OCI-LY1 (cell line): Measurements from ENCODE around the gene POU2F1.

Experiments used
- EZH2 ChIP-seq: fragments of 200-600 bp; sonication (generic), shearing (Covaris generic); IDR thresholded peaks from 2 replicates; pipeline ENCODE4 v1.8.0; 2017; ENCODE audit warnings: borderline replicate concordance, mixed run types, mild to moderate bottlenecking, antibody characterized with exemption, low read length, moderate library complexity, mixed read lengths
- TF ChIP-seq, protein P1 (sequence below): fragments of 200-600 bp; sonication (generic), shearing (Covaris generic); IDR thresholded peaks from 2 replicates; pipeline ENCODE4 v1.5.1; 2017; ENCODE audit warnings: mild to moderate bottlenecking, antibody characterized with exemption, low read length, moderate library complexity, mixed read lengths

GRCh38 chr1:167465018-167465417, 244.3 kb downstream of the POU2F1 start:
- TF ChIP-seq, protein P1, sequence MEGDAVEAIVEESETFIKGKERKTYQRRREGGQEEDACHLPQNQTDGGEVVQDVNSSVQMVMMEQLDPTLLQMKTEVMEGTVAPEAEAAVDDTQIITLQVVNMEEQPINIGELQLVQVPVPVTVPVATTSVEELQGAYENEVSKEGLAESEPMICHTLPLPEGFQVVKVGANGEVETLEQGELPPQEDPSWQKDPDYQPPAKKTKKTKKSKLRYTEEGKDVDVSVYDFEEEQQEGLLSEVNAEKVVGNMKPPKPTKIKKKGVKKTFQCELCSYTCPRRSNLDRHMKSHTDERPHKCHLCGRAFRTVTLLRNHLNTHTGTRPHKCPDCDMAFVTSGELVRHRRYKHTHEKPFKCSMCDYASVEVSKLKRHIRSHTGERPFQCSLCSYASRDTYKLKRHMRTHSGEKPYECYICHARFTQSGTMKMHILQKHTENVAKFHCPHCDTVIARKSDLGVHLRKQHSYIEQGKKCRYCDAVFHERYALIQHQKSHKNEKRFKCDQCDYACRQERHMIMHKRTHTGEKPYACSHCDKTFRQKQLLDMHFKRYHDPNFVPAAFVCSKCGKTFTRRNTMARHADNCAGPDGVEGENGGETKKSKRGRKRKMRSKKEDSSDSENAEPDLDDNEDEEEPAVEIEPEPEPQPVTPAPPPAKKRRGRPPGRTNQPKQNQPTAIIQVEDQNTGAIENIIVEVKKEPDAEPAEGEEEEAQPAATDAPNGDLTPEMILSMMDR, result no peak
- TF ChIP-seq EZH2, result no peak
